Right lobe of liver (tissue), 6 donors: ENCODE results near the gene ZNF701. TPM values are rescaled to one million over a fixed set of nuclear protein-coding genes. Genes with fewer than 3 reads are reported as not detected.
"Not testable (repeated sequence)": the region's sequence is repeated elsewhere in the genome, so short reads cannot be mapped to it uniquely, and the experiment has no call there.

ENCODE experiments used
- ATAC-seq, 4 donors: fragments of 200-7000 bp; cut with Tn5 transposase; one replicate each; pipeline ENCODE4 v1.9.1; 2020; ENCODE audit warnings: mild to moderate bottlenecking in 4 of 4, moderate library complexity in 4 of 4
- DNase-seq, 3 donors: peaks; one replicate each; pipeline ENCODE4 v3.0.0-alpha.2; 2020
- H3K27ac ChIP-seq, 3 donors: fragments of 200-600 bp; one replicate each; pipeline ENCODE4 v1.8.0; 2022
- H3K27me3 ChIP-seq, 2 donors: fragments of 200-600 bp; one replicate each; pipeline ENCODE4 v1.8.0; 2022
- H3K36me3 ChIP-seq, 4 donors: fragments of 200-600 bp; sonication (generic) in 1 of 4; one replicate each; pipeline versions ENCODE4 v1.5.1 to v1.8.0; 2017 to 2022; ENCODE audit warnings: control low read depth in 1 of 4
- H3K4me1 ChIP-seq, 4 donors: fragments of 200-600 bp; sonication (generic) in 1 of 4; one replicate each; pipeline versions ENCODE4 v1.5.1 to v1.8.0; 2017 to 2022; ENCODE audit warnings: control low read depth in 1 of 4
- H3K4me3 ChIP-seq, 3 donors: fragments of 200-600 bp; one replicate each; pipeline ENCODE4 v1.8.0; 2022
- H3K9me3 ChIP-seq, 4 donors: fragments of 200-600 bp; sonication (generic) in 1 of 4; one replicate each; pipeline versions ENCODE4 v1.5.1 to v1.8.0; 2017 to 2022; ENCODE audit warnings: control low read depth in 1 of 4
- POLR2A ChIP-seq: fragments of 450-650 bp; IDR thresholded peaks from one replicate; pipeline ENCODE4 v1.6.1; 2017; ENCODE audit warnings: antibody characterized with exemption, mild to moderate bottlenecking
- WGBS: methylation state at CpG from one replicate; pipeline ENCODE4 v1.1.6; 2018; ENCODE audit warnings: low coverage, low lambda C conversion rate; ENCODE audit not compliant: insufficient coverage; ENCODE audit errors: missing lambda C conversion rate; 5-methylcytosine and 5-hydroxymethylcytosine counted together
- intact Hi-C, 2 donors: fragments of 100-400 bp; cut with DNase I; formaldehyde crosslinking; loops; one replicate each; pipeline versions ENCODE4 v1.11.2 to v1.14.1; 2022
- total RNA-seq, 6 experiments: library from RNA; depleted of rRNA in 2 of 6; stranded (reverse); fragments of >200 nt in 2 of 6; fragmentation: NEBNext Ultra II Directional in 3 of 6; extraction: Animal tissue kit (Norgen Biotek cat#: 25700) in 3 of 6; gene quantifications; one replicate each; pipeline versions ENCODE4 v1.1.0 to v1.2.4, GENCODE V29; 2016 to 2023
- TF ChIP-seq, protein P1 (sequence below), 4 donors: fragments of 200-600 bp in 3 of 4; fragments of 450-650 bp in 1 of 4; IDR thresholded peaks; one replicate each; pipeline versions ENCODE4 v1.5.1 to v1.8.0; 2016 to 2022; ENCODE audit warnings: antibody characterized with exemption in 4 of 4, mild to moderate bottlenecking in 2 of 4
- donor health status: DM: no; HTN: yes; CAD: no.
- donor health status: DM: no; HTN: no; CAD: no.
- donor health status: DM: no; HTN: no; CAD: no.
- donor health status: DM: no; HTN: yes; CAD: no.
- donor health status: DM: no; HTN: yes; CAD: no.

ZNF701 gene
- total RNA-seq, 6 experiments from 2014 or later = 2.5 to 6.4 (median 4.0) TPM

DNA sequence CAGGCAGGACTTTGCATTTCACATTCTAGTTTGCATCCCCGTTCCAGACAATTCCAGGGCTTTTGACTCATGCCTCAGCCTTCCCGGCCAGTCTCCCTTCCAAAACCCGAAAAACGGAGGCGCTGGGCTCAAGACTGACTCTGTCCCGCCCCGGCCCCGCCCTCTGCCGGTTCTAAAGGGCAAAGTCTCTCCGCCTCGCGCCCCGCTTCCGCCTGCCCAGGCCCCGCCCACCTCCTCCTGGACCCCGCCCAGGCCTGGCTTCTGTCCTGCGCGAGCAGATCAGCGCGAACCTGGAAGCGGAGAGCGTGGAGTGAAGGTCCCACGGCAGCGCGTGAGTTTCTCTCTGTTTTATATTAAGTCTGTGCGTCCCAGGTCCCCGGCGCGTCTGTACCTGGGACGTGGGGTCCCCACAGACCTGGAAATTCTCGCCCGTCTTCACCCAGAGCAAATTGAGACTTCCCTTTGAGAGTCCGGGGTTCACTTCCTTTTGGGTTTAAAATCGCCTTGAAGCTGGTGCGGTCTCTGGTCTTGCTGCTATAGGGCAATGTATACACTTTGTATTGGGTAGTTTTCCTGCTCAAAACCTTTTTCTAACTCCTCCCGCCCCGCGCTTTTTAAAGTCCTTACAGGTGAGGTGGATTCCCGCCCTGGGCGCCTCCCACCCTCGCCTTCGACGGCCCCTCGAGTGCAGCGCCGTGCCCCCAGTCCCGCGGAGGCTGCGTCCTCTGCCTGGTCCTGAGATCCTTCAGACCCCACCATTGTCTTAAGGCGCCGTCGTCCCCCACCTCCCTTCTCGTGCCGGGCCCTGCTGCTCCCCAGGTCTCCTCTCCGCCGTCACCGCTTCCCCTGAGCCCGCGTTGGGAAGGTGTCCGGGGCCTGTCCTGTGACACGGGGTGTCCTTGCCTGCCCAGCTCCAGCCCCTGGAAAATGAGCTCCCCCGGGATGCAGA lies 31.2 kb downstream of the ZNF701 start:
- ATAC-seq = peak; percentile 99 to 100 (median 100)
- H3K9me3 ChIP-seq = peaks cover 0 to 7% (median 0%) of the 10 kb centered on the region in 4 donors
- H3K36me3 ChIP-seq = no peaks in the 10 kb centered on the region
- H3K4me1 ChIP-seq = no peaks in the 10 kb centered on the region
- H3K4me3 ChIP-seq = peak overlapping the region; percentile 61 to 65 (median 61)
- H3K27ac ChIP-seq = peak overlapping the region in 2 of 3 donors; percentile 51 to 60
- peak; percentile 90 to 96 (median 95) for DNase-seq
- WGBS = 2% methylated on average over 37 of the region's 62 CpGs
- TF ChIP-seq POLR2A = peak; percentile 31
- TF ChIP-seq, protein P1, sequence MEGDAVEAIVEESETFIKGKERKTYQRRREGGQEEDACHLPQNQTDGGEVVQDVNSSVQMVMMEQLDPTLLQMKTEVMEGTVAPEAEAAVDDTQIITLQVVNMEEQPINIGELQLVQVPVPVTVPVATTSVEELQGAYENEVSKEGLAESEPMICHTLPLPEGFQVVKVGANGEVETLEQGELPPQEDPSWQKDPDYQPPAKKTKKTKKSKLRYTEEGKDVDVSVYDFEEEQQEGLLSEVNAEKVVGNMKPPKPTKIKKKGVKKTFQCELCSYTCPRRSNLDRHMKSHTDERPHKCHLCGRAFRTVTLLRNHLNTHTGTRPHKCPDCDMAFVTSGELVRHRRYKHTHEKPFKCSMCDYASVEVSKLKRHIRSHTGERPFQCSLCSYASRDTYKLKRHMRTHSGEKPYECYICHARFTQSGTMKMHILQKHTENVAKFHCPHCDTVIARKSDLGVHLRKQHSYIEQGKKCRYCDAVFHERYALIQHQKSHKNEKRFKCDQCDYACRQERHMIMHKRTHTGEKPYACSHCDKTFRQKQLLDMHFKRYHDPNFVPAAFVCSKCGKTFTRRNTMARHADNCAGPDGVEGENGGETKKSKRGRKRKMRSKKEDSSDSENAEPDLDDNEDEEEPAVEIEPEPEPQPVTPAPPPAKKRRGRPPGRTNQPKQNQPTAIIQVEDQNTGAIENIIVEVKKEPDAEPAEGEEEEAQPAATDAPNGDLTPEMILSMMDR (IDR thresholded peaks at IDR 0.05) = peak in 2 of 4 donors; percentile 24 to 30
- no peaks in the 10 kb centered on the region for H3K27me3 ChIP-seq
- intact Hi-C loops = no loop called here

DNA sequence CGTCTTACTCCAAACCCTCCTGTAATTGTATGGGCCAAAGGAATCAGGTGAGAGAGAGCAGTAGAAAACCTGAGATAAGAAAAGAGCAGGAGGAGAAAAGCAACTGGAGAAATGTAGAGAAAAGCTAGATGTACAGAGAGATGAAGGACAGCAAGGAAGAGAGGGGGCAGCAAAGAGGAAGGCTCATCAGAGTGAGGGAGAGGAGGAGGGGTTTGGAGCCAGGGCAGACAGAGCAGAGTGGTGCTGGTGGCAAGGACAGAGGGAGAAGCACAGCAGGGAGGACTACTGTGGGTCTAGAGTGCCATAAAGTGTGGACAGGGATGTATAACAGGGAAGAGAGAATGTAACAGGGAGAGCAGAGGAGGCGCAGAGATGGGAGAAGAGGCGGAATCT lies 31.9 kb downstream of the ZNF701 start:
- TF ChIP-seq, protein P1 (IDR thresholded peaks at IDR 0.05) = peak in 1 of 4 donors; percentile 3
- H3K27ac ChIP-seq, intact Hi-C loops, ATAC-seq, H3K4me1 ChIP-seq, H3K36me3 ChIP-seq, H3K9me3 ChIP-seq, DNase-seq, H3K27me3 ChIP-seq: not testable (repeated sequence)
- WGBS = 57% methylated on average over 3 of the region's 3 CpGs
- H3K4me3 ChIP-seq = peak overlapping the region; percentile 61 to 65 (median 61)

DNA sequence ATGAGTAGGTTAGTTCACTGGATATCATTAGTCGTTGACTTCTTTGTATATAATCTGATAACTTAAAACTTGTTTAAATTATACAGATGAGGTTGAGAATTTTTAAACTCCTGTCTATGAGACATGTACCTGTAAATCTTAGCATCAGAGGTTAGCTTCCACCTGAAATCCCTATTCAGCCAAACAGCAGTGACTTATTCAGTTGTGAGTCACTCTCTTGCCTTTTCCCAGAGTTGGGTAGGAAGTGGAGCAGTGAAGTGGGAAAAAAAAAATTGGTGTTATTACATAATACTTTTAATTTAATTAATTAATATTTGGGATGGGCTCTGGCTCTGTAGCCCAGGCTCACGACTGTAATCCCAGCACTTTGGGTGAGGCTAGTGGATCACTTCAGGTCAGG lies 32.9 kb downstream of the ZNF701 start:
- Histone ChIP-seq H3K4me1 (no peaks in the 10 kb centered on the region), H3K9me3 (peaks cover 0 to 3% (median 0%) of the 10 kb centered on the region in 4 donors), H3K27me3 (no peaks in the 10 kb centered on the region), H3K4me3 (no peak overlapping the region), H3K27ac (no peak overlapping the region), H3K36me3 (no peaks in the 10 kb centered on the region)
- intact Hi-C loops = no loop called here
- DNase-seq (no peak), ATAC-seq (no peak)
- no peak for TF ChIP-seq POLR2A
- TF ChIP-seq, protein P1 (IDR thresholded peaks at IDR 0.05) = no peak
- 89% methylated on average over 2 of the region's 2 CpGs for WGBS

DNA sequence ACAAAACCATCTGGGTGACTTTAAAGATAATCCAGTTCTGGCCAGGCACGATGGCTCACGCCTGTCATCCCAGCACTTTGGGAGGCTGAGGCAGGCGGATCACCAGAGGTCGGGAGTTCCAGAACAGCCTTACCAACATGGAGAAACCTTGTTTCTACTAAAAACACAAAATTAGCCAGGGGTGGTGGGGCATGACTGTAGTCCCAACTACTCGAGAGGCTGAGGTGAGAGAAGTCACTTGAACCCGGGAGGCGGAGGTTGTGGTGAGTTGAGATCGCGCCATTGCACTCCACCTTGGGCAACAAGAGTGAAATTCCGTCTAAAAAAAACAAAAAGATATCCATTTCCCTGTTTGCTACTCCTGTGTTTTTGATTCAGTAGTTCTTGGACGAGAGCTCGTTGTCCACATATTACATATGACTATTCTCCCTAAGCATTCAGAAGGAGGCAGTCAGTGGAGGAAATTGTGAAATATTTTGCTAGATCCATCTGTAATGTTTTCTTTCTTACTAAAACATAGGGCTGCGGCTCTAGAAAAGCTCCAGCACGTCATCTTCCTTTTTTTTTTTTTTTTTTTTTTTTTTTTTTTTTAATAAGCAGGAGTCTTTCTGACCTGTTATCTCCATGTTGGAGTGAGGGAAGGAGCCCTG lies 33.6 kb downstream of the ZNF701 start:
- no peak for TF ChIP-seq POLR2A
- TF ChIP-seq, protein P1 (IDR thresholded peaks at IDR 0.05) = no peak
- H3K4me1 ChIP-seq = no peaks in the 10 kb centered on the region
- ATAC-seq (no peak), DNase-seq (no peak)
- H3K27ac ChIP-seq = no peak overlapping the region
- H3K4me3 ChIP-seq = no peak overlapping the region
- peaks cover 0 to 3% (median 0%) of the 10 kb centered on the region in 4 donors for H3K9me3 ChIP-seq
- no peaks in the 10 kb centered on the region for H3K27me3 ChIP-seq
- 94% methylated on average over 11 of the region's 14 CpGs for WGBS
- no peaks in the 10 kb centered on the region for H3K36me3 ChIP-seq
- intact Hi-C loops = no loop called here
